Neural cell (in vitro differentiated cells): ENCODE results near the gene PANX2. TPM values are rescaled to one million over a fixed set of nuclear protein-coding genes. Genes with fewer than 3 reads are reported as not detected.

Experiments
- H2AFZ ChIP-seq: fragments of 200-600, 300-800 bp; sonication (generic), shearing (Covaris generic); 2 replicates; pipeline ENCODE4 v1.6.0; 2014; ENCODE audit warnings: low read depth, mild to moderate bottlenecking, antibody characterized with exemption, low read length, moderate library complexity
- H3F3A ChIP-seq: fragments of 200-600 bp; shearing (Covaris generic); 2 replicates; pipeline ENCODE4 v1.6.1; 2016; ENCODE audit warnings: mild to moderate bottlenecking, moderate library complexity, mixed read lengths, antibody characterized with exemption, low read length; ENCODE audit not compliant: insufficient read depth, poor library complexity, severe bottlenecking
- H3K27ac ChIP-seq: fragments of 200-600, 300-800 bp; sonication (generic), shearing (Covaris generic); 2 replicates; pipeline ENCODE4 v1.5.1; 2014; ENCODE audit warnings: mild to moderate bottlenecking, low read length, moderate library complexity
- H3K27me3 ChIP-seq: fragments of 300-800, 200-600 bp; sonication (generic), shearing (Covaris generic); 2 replicates; pipeline ENCODE4 v1.6.0; 2014; ENCODE audit warnings: mild to moderate bottlenecking, low read depth, low read length, moderate library complexity; ENCODE audit not compliant: insufficient read depth
- H3K36me3 ChIP-seq: fragments of 300-800, 200-600 bp; sonication (generic), shearing (Covaris generic); 2 replicates; pipeline ENCODE4 v1.5.1; 2014; ENCODE audit warnings: mild to moderate bottlenecking, antibody characterized with exemption, low read length, moderate library complexity; ENCODE audit not compliant: insufficient read depth
- H3K4me2 ChIP-seq: fragments of 300-800, 200-600 bp; sonication (generic), shearing (Covaris generic); 2 replicates; pipeline ENCODE4 v1.6.0; 2014; ENCODE audit warnings: mild to moderate bottlenecking, low read length
- H3K4me3 ChIP-seq: fragments of 300-800, 200-600 bp; sonication (generic), shearing (Covaris generic); 2 replicates; pipeline ENCODE4 v1.5.1; 2014; ENCODE audit warnings: mild to moderate bottlenecking, low read length, moderate library complexity
- H3K79me2 ChIP-seq: fragments of 200-600 bp; shearing (Covaris generic); replicated peaks from 2 replicates; pipeline ENCODE4 v1.6.0; 2014; ENCODE audit warnings: mild to moderate bottlenecking, low read length, moderate library complexity; ENCODE audit not compliant: insufficient read depth
- H3K9ac ChIP-seq: fragments of 300-800, 200-600 bp; sonication (generic), shearing (Covaris generic); 2 replicates; pipeline ENCODE4 v1.6.1; 2016; ENCODE audit warnings: mild to moderate bottlenecking, low read length, mixed read lengths
- H3K9me2 ChIP-seq: fragments of 200-600 bp; shearing (Covaris generic); 2 replicates; pipeline ENCODE4 v1.6.1; 2016; ENCODE audit warnings: mild to moderate bottlenecking, low read length, mixed read lengths; ENCODE audit not compliant: insufficient read depth
- H3K9me3 ChIP-seq: fragments of 200-600, 300-800 bp; sonication (generic), shearing (Covaris generic); 2 replicates; pipeline ENCODE4 v1.6.1; 2016; ENCODE audit warnings: mild to moderate bottlenecking, mixed run types, low read length, moderate library complexity, mixed read lengths
- H4K20me1 ChIP-seq: fragments of 200-600 bp; shearing (Covaris generic); 2 replicates; pipeline ENCODE4 v1.6.1; 2016; ENCODE audit warnings: mild to moderate bottlenecking, mixed run types; ENCODE audit not compliant: insufficient read depth
- CTCF ChIP-seq: fragments of 450-650 bp; IDR thresholded peaks from 2 replicates; pipeline ENCODE4 v1.5.1; 2014; ENCODE audit warnings: antibody characterized with exemption, mild to moderate bottlenecking, moderate library complexity; ENCODE audit not compliant: poor library complexity, severe bottlenecking
- EP300 ChIP-seq: fragments of 450-650 bp; conservative IDR thresholded peaks from 2 replicates; pipeline ENCODE4 v1.6.1; 2014; ENCODE audit warnings: antibody characterized with exemption, mild to moderate bottlenecking, moderate library complexity; ENCODE audit not compliant: poor library complexity, severe bottlenecking
- EZH2 ChIP-seq: fragments of 200-600, 300-800 bp; shearing (Covaris generic), sonication (generic); IDR thresholded peaks from 2 replicates; pipeline ENCODE4 v1.6.1; 2014; ENCODE audit warnings: antibody characterized with exemption, low read length, borderline replicate concordance, mild to moderate bottlenecking; ENCODE audit not compliant: insufficient read depth, poor library complexity, severe bottlenecking
- MXI1 ChIP-seq: fragments of 450-650 bp; conservative IDR thresholded peaks from 2 replicates; pipeline ENCODE4 v1.6.1; 2014; ENCODE audit warnings: antibody characterized with exemption, mild to moderate bottlenecking; ENCODE audit not compliant: poor library complexity, severe bottlenecking
- POLR2AphosphoS5 ChIP-seq: IDR thresholded peaks from 2 replicates; pipeline ENCODE4 v1.6.1; 2012
- RAD21 ChIP-seq: fragments of 450-650 bp; conservative IDR thresholded peaks from 2 replicates; pipeline ENCODE4 v1.6.1; 2014; ENCODE audit warnings: antibody characterized with exemption, mild to moderate bottlenecking, moderate library complexity
- REST ChIP-seq: IDR thresholded peaks from 2 replicates; pipeline ENCODE4 v1.6.1; 2012; ENCODE audit warnings: borderline replicate concordance
- SMC3 ChIP-seq: fragments of 450-650 bp; conservative IDR thresholded peaks from 2 replicates; pipeline ENCODE4 v1.6.1; 2014; ENCODE audit warnings: antibody characterized with exemption, mild to moderate bottlenecking, moderate library complexity; ENCODE audit not compliant: poor library complexity
- TAF1 ChIP-seq: IDR thresholded peaks from 2 replicates; pipeline ENCODE4 v1.6.1; 2012; ENCODE audit warnings: low read depth
- polyA plus RNA-seq: library from polyadenylated mRNA; depleted of rRNA; stranded (reverse); fragments of >200 nt; gene quantifications from 2 replicates; pipeline ENCODE4 v1.2.3, GENCODE V29; 2014

PANX2 gene
- polyA plus RNA-seq, 1 donor from 2014 or later = 3.4 TPM

- Histone ChIP-seq H3F3A (no peaks in the 10 kb centered on the region), H3K4me3 (no peak overlapping the region), H3K9ac (no peak overlapping the region), H4K20me1 (no peaks in the 10 kb centered on the region), H2AFZ (no peak overlapping the region), H3K9me2 (no peaks in the 10 kb centered on the region), H3K9me3 (no peaks in the 10 kb centered on the region), H3K4me2 (no peak overlapping the region), H3K27me3 (peaks cover 5% of the 10 kb centered on the region), H3K79me2 (no peaks in the 10 kb centered on the region), H3K27ac (no peak overlapping the region), H3K36me3 (no peaks in the 10 kb centered on the region)
- TF ChIP-seq POLR2AphosphoS5 = no peak
- no peak for TF ChIP-seq SMC3
- no peak for TF ChIP-seq TAF1
- TF ChIP-seq EP300 = no peak
- no peak for TF ChIP-seq REST
- TF ChIP-seq RAD21 = no peak
- no peak for TF ChIP-seq EZH2
- no peak for TF ChIP-seq MXI1
- no peak for TF ChIP-seq CTCF
Observed at GRCh38 chr22:50173983-50174355, 3.4 kb downstream of the PANX2 start.

GRCh38 chr22:50174382-50175190 lies 4.1 kb downstream of the PANX2 start:
- TF ChIP-seq REST (no peak), EZH2 (no peak), CTCF (no peak), EP300 (no peak), SMC3 (no peak), POLR2AphosphoS5 (no peak), RAD21 (no peak), MXI1 (no peak), TAF1 (no peak)
- no peak overlapping the region for H2AFZ ChIP-seq
- no peak overlapping the region for H3K27ac ChIP-seq
- H4K20me1 ChIP-seq = no peaks in the 10 kb centered on the region
- no peak overlapping the region for H3K4me2 ChIP-seq
- H3K79me2 ChIP-seq = no peaks in the 10 kb centered on the region
- no peaks in the 10 kb centered on the region for H3K27me3 ChIP-seq
- no peak overlapping the region for H3K4me3 ChIP-seq
- no peak overlapping the region for H3K9ac ChIP-seq
- no peaks in the 10 kb centered on the region for H3K36me3 ChIP-seq
- no peaks in the 10 kb centered on the region for H3K9me2 ChIP-seq
- H3F3A ChIP-seq = no peaks in the 10 kb centered on the region
- H3K9me3 ChIP-seq = no peaks in the 10 kb centered on the region
